Renal cortical epithelial cell (primary cell): ENCODE data around the gene KDM4C. TPM values are rescaled to one million over a fixed set of nuclear protein-coding genes. Genes with fewer than 3 reads are reported as not detected.

ENCODE experiments used
- DNase-seq: peaks from one replicate; pipeline ENCODE4 v3.0.0-alpha.2; 2011; ENCODE audit warnings: low read depth
- total RNA-seq: library from RNA; depleted of rRNA; stranded (reverse); fragments of >200 nt; gene quantifications from 2 replicates; pipeline ENCODE4 v1.2.3, GENCODE V29; 2014

KDM4C gene
- total RNA-seq, 1 donor from 2014 or later = 52.4 TPM

GRCh38 chr9:6869081-6869948 is 111.5 kb downstream of the KDM4C start:
- no peak for DNase-seq

GRCh38 chr9:6870149-6870548 is 112.4 kb downstream of the KDM4C start:
- DNase-seq = no peak

GRCh38 chr9:6870650-6871477 is 113.1 kb downstream of the KDM4C start:
- peak; percentile 9 for DNase-seq

GRCh38 chr9:6873857-6874256 is 116.1 kb downstream of the KDM4C start:
- DNase-seq = no peak

GRCh38 chr9:6876195-6876894 is 118.6 kb downstream of the KDM4C start:
- peak; percentile 18 for DNase-seq

- DNase-seq = peak; percentile 82
These were observed 119.9 kb downstream of the KDM4C start for GRCh38 chr9:6877671-6878161.

- DNase-seq = no peak
These were observed 122.9 kb downstream of the KDM4C start for GRCh38 chr9:6880626-6881025.

- DNase-seq = no peak
These were observed 126.3 kb downstream of the KDM4C start for GRCh38 chr9:6884101-6884500.

- no peak for DNase-seq
These were observed 127.2 kb downstream of the KDM4C start for GRCh38 chr9:6884990-6885389.

GRCh38 chr9:6887051-6887450 is 129.3 kb downstream of the KDM4C start:
- no peak for DNase-seq

- DNase-seq = no peak
These were observed 132.1 kb downstream of the KDM4C start for GRCh38 chr9:6889868-6890267.

GRCh38 chr9:6893350-6894131 is 135.8 kb downstream of the KDM4C start:
- DNase-seq = no peak

- DNase-seq = no peak
These were observed 136.4 kb downstream of the KDM4C start for GRCh38 chr9:6894135-6894534.

- no peak for DNase-seq
These were observed 138.0 kb downstream of the KDM4C start for GRCh38 chr9:6895754-6896153.

GRCh38 chr9:6896562-6896961 is 138.8 kb downstream of the KDM4C start:
- no peak for DNase-seq

GRCh38 chr9:6897207-6897822 is 139.5 kb downstream of the KDM4C start:
- no peak for DNase-seq

- DNase-seq = no peak
These were observed 140.1 kb downstream of the KDM4C start for GRCh38 chr9:6897898-6898302.

- no peak for DNase-seq
These were observed 141.5 kb downstream of the KDM4C start for GRCh38 chr9:6899274-6899673.

GRCh38 chr9:6900440-6900883 is 142.7 kb downstream of the KDM4C start:
- no peak for DNase-seq

GRCh38 chr9:6901180-6901579 is 143.4 kb downstream of the KDM4C start:
- DNase-seq = no peak

- DNase-seq = peak; percentile 64
These were observed 144.7 kb downstream of the KDM4C start for GRCh38 chr9:6902423-6902822.
